Gastroesophageal sphincter (tissue), 3 donors: ENCODE data around the gene ZMAT5.

Experiments used
- EP300 ChIP-seq: sonication (generic); formaldehyde crosslinking; IDR thresholded peaks from one replicate; pipeline ENCODE4 v1.6.1; 2017; ENCODE audit warnings: antibody characterized with exemption, mild to moderate bottlenecking
- POLR2AphosphoS5 ChIP-seq: sonication (generic); formaldehyde crosslinking; IDR thresholded peaks from one replicate; pipeline ENCODE4 v1.6.1; 2017; ENCODE audit warnings: antibody characterized with exemption
- TF ChIP-seq, protein P1 (sequence below), 4 experiments: fragments of 200-600 bp in 2 of 4; fragments of 450-650 bp in 2 of 4; sonication (generic) in 1 of 4; IDR thresholded peaks; one replicate each; pipeline ENCODE4 v1.5.1; 2017 to 2019; ENCODE audit warnings: antibody characterized with exemption in 4 of 4, mild to moderate bottlenecking in 2 of 4, moderate library complexity in 2 of 4

DNA sequence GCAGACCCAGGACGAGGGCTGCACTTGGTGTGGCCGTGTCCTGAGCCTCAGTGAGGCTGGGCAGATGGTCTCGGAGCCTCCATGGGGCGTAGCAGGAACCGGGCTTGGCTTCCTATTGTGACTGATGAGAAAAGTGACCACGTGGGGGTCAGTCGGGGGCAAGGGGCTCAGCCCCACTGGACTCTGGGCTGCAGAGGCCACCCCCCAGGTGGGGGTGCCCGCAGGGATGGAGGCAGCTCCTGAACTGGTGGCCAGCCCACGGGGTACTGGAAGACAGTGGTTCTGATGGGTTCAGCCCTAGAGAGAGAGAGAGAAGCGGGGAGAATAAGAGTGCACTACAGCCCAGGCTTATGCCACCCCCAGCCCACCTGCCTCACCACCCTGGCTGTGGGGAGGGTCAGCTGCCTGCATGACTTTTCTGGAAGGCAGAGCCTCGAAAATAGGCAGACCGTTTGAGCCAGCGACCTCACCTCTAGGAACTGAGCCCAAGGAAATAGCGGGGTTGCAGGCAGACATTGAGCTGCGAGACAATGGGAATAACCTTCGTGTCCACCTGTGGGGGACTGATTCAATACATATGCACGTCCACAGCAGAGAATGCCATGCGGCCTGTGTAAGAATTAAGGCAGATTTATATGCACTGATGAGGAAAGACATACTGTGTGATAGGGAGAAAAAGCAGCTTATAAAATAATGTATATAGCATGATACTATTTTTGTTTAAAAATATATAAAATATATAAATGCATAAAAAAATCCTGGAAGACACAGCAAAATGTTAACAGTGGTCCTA lies 35.6 kb downstream of the ZMAT5 start:
- TF ChIP-seq, protein P1, sequence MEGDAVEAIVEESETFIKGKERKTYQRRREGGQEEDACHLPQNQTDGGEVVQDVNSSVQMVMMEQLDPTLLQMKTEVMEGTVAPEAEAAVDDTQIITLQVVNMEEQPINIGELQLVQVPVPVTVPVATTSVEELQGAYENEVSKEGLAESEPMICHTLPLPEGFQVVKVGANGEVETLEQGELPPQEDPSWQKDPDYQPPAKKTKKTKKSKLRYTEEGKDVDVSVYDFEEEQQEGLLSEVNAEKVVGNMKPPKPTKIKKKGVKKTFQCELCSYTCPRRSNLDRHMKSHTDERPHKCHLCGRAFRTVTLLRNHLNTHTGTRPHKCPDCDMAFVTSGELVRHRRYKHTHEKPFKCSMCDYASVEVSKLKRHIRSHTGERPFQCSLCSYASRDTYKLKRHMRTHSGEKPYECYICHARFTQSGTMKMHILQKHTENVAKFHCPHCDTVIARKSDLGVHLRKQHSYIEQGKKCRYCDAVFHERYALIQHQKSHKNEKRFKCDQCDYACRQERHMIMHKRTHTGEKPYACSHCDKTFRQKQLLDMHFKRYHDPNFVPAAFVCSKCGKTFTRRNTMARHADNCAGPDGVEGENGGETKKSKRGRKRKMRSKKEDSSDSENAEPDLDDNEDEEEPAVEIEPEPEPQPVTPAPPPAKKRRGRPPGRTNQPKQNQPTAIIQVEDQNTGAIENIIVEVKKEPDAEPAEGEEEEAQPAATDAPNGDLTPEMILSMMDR (IDR thresholded peaks at IDR 0.05), result no peak
- TF ChIP-seq EP300 (no peak), POLR2AphosphoS5 (no peak)
